Left lung (tissue), 10 donors: ENCODE measurements around the gene MAGI1. TPM values are rescaled to one million over a fixed set of nuclear protein-coding genes. Genes with fewer than 3 reads are reported as not detected.

ENCODE experiments used
- ATAC-seq: fragments of 200-7000 bp; cut with Tn5 transposase; one replicate; pipeline ENCODE4 v1.9.1; 2020; ENCODE audit warnings: moderate library complexity
- DNase-seq, 4 donors: peaks; one replicate each; pipeline ENCODE4 v3.0.0-alpha.2; 2013 to 2020
- H3K27ac ChIP-seq, 2 donors: fragments of 200-600 bp; sonication (generic) in 1 of 2; one replicate each; pipeline versions ENCODE4 v1.5.0 to v1.8.0; 2020 to 2021
- H3K27me3 ChIP-seq, 2 donors: fragments of 200-600 bp; sonication (generic) in 1 of 2; one replicate each; pipeline versions ENCODE4 v1.5.0 to v1.8.0; 2020 to 2021
- H3K36me3 ChIP-seq, 2 donors: fragments of 200-600 bp; sonication (generic) in 1 of 2; one replicate each; pipeline versions ENCODE4 v1.5.0 to v1.8.0; 2020 to 2021
- H3K4me1 ChIP-seq, 2 donors: fragments of 200-600 bp; one replicate each; pipeline ENCODE4 v1.8.0; 2021
- H3K4me3 ChIP-seq, 2 donors: fragments of 200-600 bp; sonication (generic) in 1 of 2; one replicate each; pipeline versions ENCODE4 v1.5.0 to v1.8.0; 2020 to 2021; ENCODE audit warnings: mild to moderate bottlenecking in 1 of 2
- H3K9me3 ChIP-seq, 2 donors: fragments of 200-600 bp; sonication (generic) in 1 of 2; one replicate each; pipeline versions ENCODE4 v1.5.0 to v1.8.0; 2020 to 2021
- CTCF ChIP-seq, 2 donors: fragments of 200-600 bp; sonication (generic) in 1 of 2; IDR thresholded peaks; one replicate each; pipeline versions ENCODE4 v1.5.0 to v1.8.0; 2021; ENCODE audit warnings: antibody characterized with exemption in 2 of 2
- intact Hi-C, 2 donors: fragments of 100-400 bp; cut with DNase I; formaldehyde crosslinking; loops; one replicate each; pipeline versions ENCODE4 v1.11.2 to v1.14.2; 2022
- polyA plus RNA-seq, 6 donors: library from polyadenylated mRNA; unstranded; fragments of 120-200 nt; gene quantifications; one replicate each; pipeline ENCODE4 v1.2.1, GENCODE V29; 2013; ENCODE audit not compliant: insufficient read length in 6 of 6
- total RNA-seq, 2 donors: library from RNA; stranded (reverse); fragmentation: NEBNext Ultra II Directional; extraction: Animal tissue kit (Norgen Biotek cat#: 25700); gene quantifications; one replicate each; pipeline ENCODE4 v1.2.1, GENCODE V29; 2021
- donor health status: DM: no; HTN: yes; CAD: no.
- donor health status: DM: no; HTN: no; CAD: no.

MAGI1 gene
- total and polyA plus RNA-seq, 8 donors = 25.4 to 32.0 (median 28.7) TPM

- no peak for DNase-seq
- H3K36me3 ChIP-seq = no peaks in the 10 kb centered on the region
- no peak for ATAC-seq
- no peaks in the 10 kb centered on the region for H3K9me3 ChIP-seq
- H3K4me1 ChIP-seq = no peaks in the 10 kb centered on the region
- H3K27me3 ChIP-seq = no peaks in the 10 kb centered on the region
- no peak for TF ChIP-seq CTCF (IDR thresholded peaks at IDR 0.05)
- intact Hi-C loops = no loop called here
- no peak overlapping the region for H3K27ac ChIP-seq
- H3K4me3 ChIP-seq = no peak overlapping the region
These were observed 481.7 kb downstream of the MAGI1 start for GRCh38 chr3:65556934-65557577.

GRCh38 chr3:65552434-65552833 lies 486.3 kb downstream of the MAGI1 start:
- no peak for TF ChIP-seq CTCF (IDR thresholded peaks at IDR 0.05)
- no peak for ATAC-seq

GRCh38 chr3:65551945-65552344 lies 486.8 kb downstream of the MAGI1 start:
- peaks cover 0 to 23% of the 10 kb centered on the region in 2 donors for H3K27me3 ChIP-seq
- no peaks in the 10 kb centered on the region for H3K36me3 ChIP-seq
- DNase-seq (peak in 1 of 4 donors; percentile 10), ATAC-seq (peak; percentile 87)
- H3K9me3 ChIP-seq = no peaks in the 10 kb centered on the region
- no peak overlapping the region for H3K27ac ChIP-seq
- no peaks in the 10 kb centered on the region for H3K4me1 ChIP-seq
- TF ChIP-seq CTCF (IDR thresholded peaks at IDR 0.05) = no peak
- H3K4me3 ChIP-seq = no peak overlapping the region
- intact Hi-C loops = no loop called here

More at GRCh38 chr3:65552434-65552833, 486.3 kb downstream of the MAGI1 start:
- Histone ChIP-seq H3K27ac (no peak overlapping the region), H3K4me1 (no peaks in the 10 kb centered on the region), H3K27me3 (peaks cover 0 to 23% of the 10 kb centered on the region in 2 donors), H3K36me3 (no peaks in the 10 kb centered on the region), H3K9me3 (no peaks in the 10 kb centered on the region), H3K4me3 (no peak overlapping the region)
- intact Hi-C loops = no loop called here
- no peak for DNase-seq

GRCh38 chr3:65550137-65550536 lies 488.6 kb downstream of the MAGI1 start:
- Histone ChIP-seq H3K27me3 (peaks cover 0 to 23% of the 10 kb centered on the region in 2 donors), H3K36me3 (no peaks in the 10 kb centered on the region), H3K9me3 (no peaks in the 10 kb centered on the region), H3K4me1 (no peaks in the 10 kb centered on the region), H3K27ac (no peak overlapping the region), H3K4me3 (no peak overlapping the region)
- intact Hi-C loops = no loop called here
- DNase-seq (no peak), ATAC-seq (no peak)
- no peak for TF ChIP-seq CTCF (IDR thresholded peaks at IDR 0.05)

DNA sequence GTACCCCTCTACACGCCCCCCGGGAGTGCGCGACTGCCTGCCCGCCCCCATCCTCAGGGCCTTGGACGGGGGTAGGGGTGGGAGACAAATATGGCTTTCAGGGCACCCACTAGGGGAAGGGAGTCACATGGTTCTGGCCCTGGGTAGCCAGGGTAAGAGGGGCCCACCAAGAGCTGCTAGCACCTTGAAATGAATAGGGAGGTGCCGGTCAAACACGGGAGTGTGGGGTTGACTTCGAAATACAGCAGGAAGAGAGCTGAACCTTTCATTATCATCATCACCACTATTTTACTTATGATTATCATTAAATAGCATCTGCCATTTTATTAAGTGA lies 489.1 kb downstream of the MAGI1 start:
- Histone ChIP-seq H3K27me3 (peaks cover 0 to 23% of the 10 kb centered on the region in 2 donors), H3K4me1 (no peaks in the 10 kb centered on the region), H3K36me3 (no peaks in the 10 kb centered on the region), H3K27ac (no peak overlapping the region), H3K9me3 (no peaks in the 10 kb centered on the region), H3K4me3 (peak overlapping the region; percentile 35 to 44)
- DNase-seq = no peak
- ATAC-seq = no peak
- intact Hi-C loops = no loop called here
- TF ChIP-seq CTCF (IDR thresholded peaks at IDR 0.05) = no peak
